GM21786 (cell line): ENCODE results near the gene PODXL2.
"Not testable (repeated sequence)": the region's sequence is repeated elsewhere in the genome, so short reads cannot be mapped to it uniquely, and the experiment has no call there.

Experiments
- ATAC-seq: cut with Tn5 transposase; IDR thresholded peaks from one replicate; pipeline ENCODE4 v1.9.1; 2021; ENCODE audit not compliant: unreplicated experiment

Gene PODXL2

GRCh38 chr3:127605547-127605946, 23.4 kb upstream of the PODXL2 start:
- ATAC-seq = not testable (repeated sequence)

GRCh38 chr3:127606086-127606805, 22.7 kb upstream of the PODXL2 start:
- ATAC-seq = no peak

GRCh38 chr3:127606981-127607595, 21.9 kb upstream of the PODXL2 start:
- ATAC-seq = no peak

- no peak for ATAC-seq
Measured at GRCh38 chr3:127607675-127608361, 21.2 kb upstream of the PODXL2 start.

GRCh38 chr3:127608362-127608718, 20.6 kb upstream of the PODXL2 start:
- no peak for ATAC-seq

GRCh38 chr3:127610105-127610504, 18.9 kb upstream of the PODXL2 start:
- no peak for ATAC-seq

GRCh38 chr3:127611251-127611650, 17.7 kb upstream of the PODXL2 start:
- ATAC-seq = no peak

- ATAC-seq = no peak
Measured at GRCh38 chr3:127612966-127613365, 16.0 kb upstream of the PODXL2 start.

GRCh38 chr3:127613406-127613805, 15.6 kb upstream of the PODXL2 start:
- ATAC-seq = no peak

- no peak for ATAC-seq
Measured at GRCh38 chr3:127614928-127615589, 13.9 kb upstream of the PODXL2 start.

- no peak for ATAC-seq
Measured at GRCh38 chr3:127615631-127616305, 13.2 kb upstream of the PODXL2 start.

GRCh38 chr3:127616836-127617605, 12.0 kb upstream of the PODXL2 start:
- no peak for ATAC-seq

GRCh38 chr3:127618891-127619290, 10.1 kb upstream of the PODXL2 start:
- no peak for ATAC-seq

- ATAC-seq = no peak
Measured at GRCh38 chr3:127620637-127621375, 8.2 kb upstream of the PODXL2 start.

GRCh38 chr3:127622031-127622430, 7.0 kb upstream of the PODXL2 start:
- ATAC-seq = no peak

- no peak for ATAC-seq
Measured at GRCh38 chr3:127622772-127623576, 6.0 kb upstream of the PODXL2 start.

GRCh38 chr3:127624063-127624462, 4.9 kb upstream of the PODXL2 start:
- no peak for ATAC-seq

GRCh38 chr3:127625821-127626220, 3.2 kb upstream of the PODXL2 start:
- ATAC-seq = no peak

GRCh38 chr3:127628426-127628787, 578 bp upstream of the PODXL2 start:
- no peak for ATAC-seq
